SK-N-SH treated with all-trans-retinoic acid at 6 μM for 48 hours (cell line): ENCODE data around the gene GOSR2.

Experiments
- ARNTL ChIP-seq: fragments of 450-650 bp; formaldehyde crosslinking; IDR thresholded peaks from 2 replicates; pipeline ENCODE4 v1.5.0; 2020; ENCODE audit warnings: low read depth, mild to moderate bottlenecking, moderate library complexity, borderline replicate concordance
- BACH2 ChIP-seq: fragments of 250-450 bp; sonication (Bioruptor Pico); IDR thresholded peaks from 2 replicates; pipeline ENCODE4 v1.9.0; 2021; ENCODE audit warnings: mild to moderate bottlenecking, borderline replicate concordance
- CSDC2 ChIP-seq: fragments of 250-450 bp; sonication (Bioruptor Pico); IDR thresholded peaks from 2 replicates; pipeline ENCODE4 v1.5.0; 2020; ENCODE audit warnings: mild to moderate bottlenecking, moderate library complexity
- GLIS3 ChIP-seq: fragments of 250-450 bp; sonication (Bioruptor Pico); IDR thresholded peaks from 2 replicates; pipeline ENCODE4 v1.5.0; 2020; ENCODE audit warnings: mild to moderate bottlenecking, moderate library complexity
- ISL1 ChIP-seq: fragments of 250-450 bp; sonication (Bioruptor Pico); IDR thresholded peaks from 2 replicates; pipeline ENCODE4 v2.1.2; 2022; ENCODE audit warnings: mild to moderate bottlenecking, moderate library complexity
- PATZ1 ChIP-seq: fragments of 250-450 bp; sonication (Bioruptor Pico); IDR thresholded peaks from 2 replicates; pipeline ENCODE4 v1.8.0; 2020; ENCODE audit warnings: mild to moderate bottlenecking, moderate library complexity, borderline replicate concordance
- RARB ChIP-seq: fragments of 250-450 bp; sonication (Bioruptor Pico); IDR thresholded peaks from 2 replicates; pipeline ENCODE4 v1.8.0; 2021; ENCODE audit warnings: mild to moderate bottlenecking, moderate library complexity
- TCF4 ChIP-seq: fragments of 250-450 bp; sonication (Bioruptor Pico); IDR thresholded peaks from 2 replicates; pipeline ENCODE4 v1.8.0; 2021; ENCODE audit warnings: mild to moderate bottlenecking, moderate library complexity, borderline replicate concordance
- ZFP30 ChIP-seq: fragments of 450-650 bp; formaldehyde crosslinking; IDR thresholded peaks from 2 replicates; pipeline ENCODE4 v1.5.0; 2022; ENCODE audit warnings: mild to moderate bottlenecking, moderate library complexity
- ZNF565 ChIP-seq: fragments of 450-650 bp; formaldehyde crosslinking; conservative IDR thresholded peaks from 2 replicates; pipeline ENCODE4 v1.5.0; 2020; ENCODE audit warnings: low read depth, mild to moderate bottlenecking, moderate library complexity
- ZNF70 ChIP-seq: fragments of 450-650 bp; formaldehyde crosslinking; IDR thresholded peaks from 2 replicates; pipeline ENCODE4 v1.5.0; 2020; ENCODE audit warnings: mild to moderate bottlenecking, moderate library complexity
- TF ChIP-seq, protein P1 (sequence below): fragments of 250-450 bp; sonication (Bioruptor Pico); IDR thresholded peaks from 2 replicates; pipeline ENCODE4 v1.5.0; 2020; ENCODE audit warnings: mild to moderate bottlenecking, moderate library complexity
- TF ChIP-seq, protein P2 (sequence below): fragments of 250-450 bp; sonication (Bioruptor Pico); IDR thresholded peaks from 2 replicates; pipeline ENCODE4 v1.5.1; 2020; ENCODE audit warnings: low read depth, mild to moderate bottlenecking, moderate library complexity
- TF ChIP-seq, protein P3 (sequence below): fragments of 250-450 bp; sonication (Bioruptor Pico); IDR thresholded peaks from 2 replicates; pipeline ENCODE4 v1.5.1; 2021; ENCODE audit warnings: mild to moderate bottlenecking, moderate library complexity

DNA sequence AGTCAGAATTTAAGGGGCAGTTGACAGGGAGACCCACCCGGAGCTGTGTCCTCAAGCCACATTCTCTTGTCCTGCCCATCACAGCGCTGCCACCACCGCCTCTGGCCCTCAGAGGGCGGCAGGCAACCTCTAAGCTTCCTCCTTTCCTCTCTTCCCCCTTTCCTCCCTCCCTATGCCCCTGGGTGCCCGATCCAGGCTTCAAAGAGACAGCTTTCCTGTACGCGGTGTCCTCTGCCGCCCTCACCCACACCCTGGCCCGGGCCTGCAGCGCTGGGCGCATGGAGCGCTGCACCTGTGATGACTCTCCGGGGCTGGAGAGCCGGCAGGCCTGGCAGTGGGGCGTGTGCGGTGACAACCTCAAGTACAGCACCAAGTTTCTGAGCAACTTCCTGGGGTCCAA is 48.1 kb upstream of the GOSR2 start:
- TF ChIP-seq ARNTL (CRISPR knock-in tag) (no peak), ZNF70 (CRISPR knock-in tag) (no peak), PATZ1 (CRISPR knock-in tag) (no peak), ZNF565 (CRISPR knock-in tag) (no peak), ISL1 (CRISPR knock-in tag) (no peak), CSDC2 (CRISPR knock-in tag) (no peak), TCF4 (CRISPR knock-in tag) (no peak), RARB (CRISPR knock-in tag) (no peak), ZFP30 (CRISPR knock-in tag) (no peak), GLIS3 (CRISPR knock-in tag) (no peak), BACH2 (CRISPR knock-in tag) (no peak)
- TF ChIP-seq, protein P1, sequence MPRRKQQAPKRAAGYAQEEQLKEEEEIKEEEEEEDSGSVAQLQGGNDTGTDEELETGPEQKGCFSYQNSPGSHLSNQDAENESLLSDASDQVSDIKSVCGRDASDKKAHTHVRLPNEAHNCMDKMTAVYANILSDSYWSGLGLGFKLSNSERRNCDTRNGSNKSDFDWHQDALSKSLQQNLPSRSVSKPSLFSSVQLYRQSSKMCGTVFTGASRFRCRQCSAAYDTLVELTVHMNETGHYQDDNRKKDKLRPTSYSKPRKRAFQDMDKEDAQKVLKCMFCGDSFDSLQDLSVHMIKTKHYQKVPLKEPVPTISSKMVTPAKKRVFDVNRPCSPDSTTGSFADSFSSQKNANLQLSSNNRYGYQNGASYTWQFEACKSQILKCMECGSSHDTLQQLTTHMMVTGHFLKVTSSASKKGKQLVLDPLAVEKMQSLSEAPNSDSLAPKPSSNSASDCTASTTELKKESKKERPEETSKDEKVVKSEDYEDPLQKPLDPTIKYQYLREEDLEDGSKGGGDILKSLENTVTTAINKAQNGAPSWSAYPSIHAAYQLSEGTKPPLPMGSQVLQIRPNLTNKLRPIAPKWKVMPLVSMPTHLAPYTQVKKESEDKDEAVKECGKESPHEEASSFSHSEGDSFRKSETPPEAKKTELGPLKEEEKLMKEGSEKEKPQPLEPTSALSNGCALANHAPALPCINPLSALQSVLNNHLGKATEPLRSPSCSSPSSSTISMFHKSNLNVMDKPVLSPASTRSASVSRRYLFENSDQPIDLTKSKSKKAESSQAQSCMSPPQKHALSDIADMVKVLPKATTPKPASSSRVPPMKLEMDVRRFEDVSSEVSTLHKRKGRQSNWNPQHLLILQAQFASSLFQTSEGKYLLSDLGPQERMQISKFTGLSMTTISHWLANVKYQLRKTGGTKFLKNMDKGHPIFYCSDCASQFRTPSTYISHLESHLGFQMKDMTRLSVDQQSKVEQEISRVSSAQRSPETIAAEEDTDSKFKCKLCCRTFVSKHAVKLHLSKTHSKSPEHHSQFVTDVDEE (CRISPR knock-in tag): no peak
- TF ChIP-seq, protein P2, sequence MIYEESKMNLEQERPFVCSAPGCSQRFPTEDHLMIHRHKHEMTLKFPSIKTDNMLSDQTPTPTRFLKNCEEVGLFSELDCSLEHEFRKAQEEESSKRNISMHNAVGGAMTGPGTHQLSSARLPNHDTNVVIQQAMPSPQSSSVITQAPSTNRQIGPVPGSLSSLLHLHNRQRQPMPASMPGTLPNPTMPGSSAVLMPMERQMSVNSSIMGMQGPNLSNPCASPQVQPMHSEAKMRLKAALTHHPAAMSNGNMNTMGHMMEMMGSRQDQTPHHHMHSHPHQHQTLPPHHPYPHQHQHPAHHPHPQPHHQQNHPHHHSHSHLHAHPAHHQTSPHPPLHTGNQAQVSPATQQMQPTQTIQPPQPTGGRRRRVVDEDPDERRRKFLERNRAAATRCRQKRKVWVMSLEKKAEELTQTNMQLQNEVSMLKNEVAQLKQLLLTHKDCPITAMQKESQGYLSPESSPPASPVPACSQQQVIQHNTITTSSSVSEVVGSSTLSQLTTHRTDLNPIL (CRISPR knock-in tag): no peak
- TF ChIP-seq, protein P3, sequence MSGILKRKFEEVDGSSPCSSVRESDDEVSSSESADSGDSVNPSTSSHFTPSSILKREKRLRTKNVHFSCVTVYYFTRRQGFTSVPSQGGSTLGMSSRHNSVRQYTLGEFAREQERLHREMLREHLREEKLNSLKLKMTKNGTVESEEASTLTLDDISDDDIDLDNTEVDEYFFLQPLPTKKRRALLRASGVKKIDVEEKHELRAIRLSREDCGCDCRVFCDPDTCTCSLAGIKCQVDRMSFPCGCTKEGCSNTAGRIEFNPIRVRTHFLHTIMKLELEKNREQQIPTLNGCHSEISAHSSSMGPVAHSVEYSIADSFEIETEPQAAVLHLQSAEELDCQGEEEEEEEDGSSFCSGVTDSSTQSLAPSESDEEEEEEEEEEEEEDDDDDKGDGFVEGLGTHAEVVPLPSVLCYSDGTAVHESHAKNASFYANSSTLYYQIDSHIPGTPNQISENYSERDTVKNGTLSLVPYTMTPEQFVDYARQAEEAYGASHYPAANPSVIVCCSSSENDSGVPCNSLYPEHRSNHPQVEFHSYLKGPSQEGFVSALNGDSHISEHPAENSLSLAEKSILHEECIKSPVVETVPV: no peak
